ENCODE data around the gene LHPP.

LHPP gene

DNA sequence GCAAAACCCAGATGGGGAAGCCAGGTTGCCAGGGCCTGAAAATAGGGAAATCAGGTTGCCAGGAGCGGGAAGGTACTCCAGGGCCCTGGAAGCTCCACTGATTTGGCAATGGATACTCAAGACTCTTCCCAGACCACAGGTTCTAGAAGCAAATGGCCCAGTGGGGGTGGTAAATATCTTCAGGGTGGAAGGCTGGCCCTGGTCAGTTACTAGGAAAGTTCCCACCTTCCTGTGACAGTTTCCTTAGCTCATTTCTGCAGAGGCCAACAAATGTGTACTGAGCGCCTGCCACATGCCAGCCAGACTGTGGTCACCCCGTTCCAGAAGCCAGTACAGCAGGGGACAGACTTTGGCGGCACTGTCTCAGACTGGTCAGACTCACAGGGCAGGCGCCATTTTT, 168.9 kb downstream of the LHPP start:
- DNase-seq, result no peak

GRCh38 chr10:124632064-124632531, 170.5 kb downstream of the LHPP start:
- DNase-seq, result peak; percentile 37 to 44

- DNase-seq, result no peak
These were observed 170.9 kb downstream of the LHPP start for GRCh38 chr10:124632566-124632965.

DNA sequence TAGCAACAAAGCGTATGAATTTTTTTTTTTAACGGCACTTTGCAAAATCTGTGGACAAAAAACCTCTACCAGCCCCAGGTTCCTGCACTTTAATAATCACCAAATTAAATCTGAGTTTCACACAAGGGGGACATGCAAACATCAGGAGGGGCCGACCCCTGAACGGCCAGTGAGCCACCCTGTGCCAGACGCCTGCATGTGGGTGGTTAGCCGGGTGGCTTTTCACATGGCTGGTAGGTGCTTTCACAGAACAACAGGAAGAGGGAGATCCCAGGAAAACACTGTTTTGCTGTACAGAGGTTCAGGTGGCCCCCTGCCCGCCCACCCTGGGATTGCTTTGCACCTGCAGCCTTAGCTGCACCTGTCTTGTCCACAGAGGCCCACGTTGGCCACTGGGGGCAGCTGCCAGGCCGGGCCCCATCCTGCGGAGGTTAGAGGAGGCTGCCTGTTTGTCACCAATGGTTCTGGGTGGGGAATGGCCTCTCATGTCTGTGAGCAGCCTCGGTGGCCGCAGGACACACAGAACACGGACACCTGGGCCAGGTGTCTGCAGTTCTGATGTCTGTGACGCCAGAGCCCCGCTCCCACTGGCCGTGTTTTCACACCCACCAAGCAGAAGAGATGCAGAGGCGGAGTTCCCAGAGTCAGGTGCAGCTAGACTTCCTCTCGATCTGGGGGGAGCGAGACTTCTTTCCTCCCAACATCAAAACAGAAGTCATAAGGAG, 174.8 kb downstream of the LHPP start:
- no peak for DNase-seq

GRCh38 chr10:124637091-124637700, 175.6 kb downstream of the LHPP start:
- DNase-seq, result no peak

GRCh38 chr10:124637746-124638145, 176.1 kb downstream of the LHPP start:
- DNase-seq, result no peak

- DNase-seq, result no peak
These were observed 177.6 kb downstream of the LHPP start for GRCh38 chr10:124639206-124639605.

- DNase-seq, result no peak
These were observed 178.0 kb downstream of the LHPP start for GRCh38 chr10:124639646-124640045.

- DNase-seq, result no peak
These were observed 178.4 kb downstream of the LHPP start for GRCh38 chr10:124640056-124640455.

DNA sequence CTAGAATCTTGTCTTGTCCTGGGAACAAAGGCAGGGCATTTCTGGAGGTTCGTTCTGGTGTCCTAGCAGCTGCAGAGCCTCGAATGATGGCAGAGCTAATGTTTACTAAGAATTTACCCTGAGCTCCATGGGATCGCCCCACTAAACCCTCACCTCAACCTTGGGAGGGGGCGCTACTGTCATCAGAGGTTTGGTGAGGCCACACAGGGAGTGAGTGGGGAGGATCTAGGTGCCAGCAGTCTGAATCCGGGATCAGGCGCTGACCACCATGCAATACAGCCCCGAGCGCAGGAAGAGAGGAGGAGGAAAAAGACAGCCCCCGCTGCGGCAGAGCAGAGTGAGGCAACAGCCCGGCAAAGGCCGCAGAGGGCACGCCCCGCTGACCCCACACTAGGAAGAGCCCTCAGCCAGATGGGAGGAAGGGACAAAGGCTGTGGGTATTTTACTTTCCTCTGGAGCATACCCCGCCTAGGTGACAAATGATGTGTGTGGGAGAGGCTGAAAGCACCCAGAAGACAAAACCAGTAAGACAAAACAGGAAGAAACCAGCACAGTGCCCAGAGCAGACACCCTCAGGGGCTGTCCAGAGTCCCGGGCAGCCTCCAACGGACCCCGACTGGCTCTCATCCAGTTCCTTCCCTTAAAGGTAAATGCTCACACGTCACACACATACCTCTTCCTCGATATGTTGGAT, 179.1 kb downstream of the LHPP start:
- DNase-seq, result no peak

- peak in 1 of 2 experiments; percentile 34 for DNase-seq
These were observed 179.9 kb downstream of the LHPP start for GRCh38 chr10:124641282-124642087.

GRCh38 chr10:124642088-124642710, 180.6 kb downstream of the LHPP start:
- no peak for DNase-seq

- DNase-seq, result no peak
These were observed 181.8 kb downstream of the LHPP start for GRCh38 chr10:124643330-124644009.

DNA sequence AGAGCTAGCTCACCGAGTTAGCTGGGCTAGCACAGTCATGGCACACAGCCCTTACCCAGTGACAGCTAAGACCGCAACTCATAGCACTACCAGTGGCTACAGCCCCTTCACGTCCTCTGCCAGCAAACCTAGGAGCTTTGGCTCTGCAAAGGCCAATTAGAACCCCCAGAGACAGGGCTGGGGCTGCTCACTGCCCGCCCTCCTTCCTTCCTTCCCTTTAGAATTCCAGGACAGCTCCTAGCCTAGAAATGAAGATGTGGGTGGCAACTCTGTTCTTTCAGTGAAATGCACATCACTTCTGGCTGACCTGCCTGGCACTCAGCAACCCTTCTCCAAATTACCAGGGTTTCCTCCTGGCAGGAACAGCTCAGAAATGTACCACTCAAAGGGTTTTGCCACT, 182.6 kb downstream of the LHPP start:
- DNase-seq, result no peak

GRCh38 chr10:124644771-124645415, 183.3 kb downstream of the LHPP start:
- DNase-seq, result no peak

GRCh38 chr10:124645467-124646095, 184.0 kb downstream of the LHPP start:
- no peak for DNase-seq

GRCh38 chr10:124646483-124647352, 185.1 kb downstream of the LHPP start:
- no peak for DNase-seq

- peak; percentile 39 to 60 for DNase-seq
These were observed 186.0 kb downstream of the LHPP start for GRCh38 chr10:124647421-124648130.

DNA sequence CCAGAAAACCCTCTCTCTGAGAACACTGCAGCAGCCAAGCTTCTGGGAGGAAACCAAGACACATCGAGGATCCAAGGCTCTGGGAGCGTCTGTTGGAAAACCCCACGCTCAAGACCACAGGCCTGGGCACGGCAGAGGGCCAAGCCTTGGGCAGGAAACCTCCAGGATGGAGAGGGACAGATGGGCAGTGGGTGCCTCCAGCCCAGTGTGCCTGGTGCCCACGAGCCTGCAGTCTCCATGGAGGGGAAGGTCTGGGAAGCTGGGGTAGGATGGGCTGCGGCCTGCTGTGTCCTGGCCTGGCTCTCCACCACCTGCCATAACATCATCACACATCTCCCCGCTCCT, 186.5 kb downstream of the LHPP start:
- DNase-seq, result no peak

All from stimulated activated CD4-positive, alpha-beta T cell treated with anti-CD3 and anti-CD28 coated beads, Interleukin-4, amount 100 ng/mL, for 4 hours (primary cell).